ENCODE data around the gene IGFALS.

Gene IGFALS

GRCh38 chr16:1793578-1794220, at the start of gene IGFALS:
IGFALS (minus strand) TSS chr16:1793705; CDS start chr16:1793652, 53 bp downstream.
- Mint-ChIP-seq H3K9me3 (peaks cover 0 to 5% of the 10 kb centered on the region in 2 donors), H3K4me1 (peaks cover 2 to 4% of the 10 kb centered on the region in 2 donors), H3K27ac (no peak within 1 kb of the TSS), H3K36me3 (peaks cover 18 to 21% of the 10 kb centered on the region in 2 donors), H3K4me3 (no peak within 1 kb of the TSS), H3K27me3 (no peaks in the 10 kb centered on the region)
- no peak for ATAC-seq (replicated peaks)
- no peak for DNase-seq

- no peak overlapping the region for H3K4me3 Mint-ChIP-seq
- no peak overlapping the region for H3K27ac Mint-ChIP-seq
- no peaks in the 10 kb centered on the region for H3K9me3 Mint-ChIP-seq
- ATAC-seq (replicated peaks) (no peak), DNase-seq (no peak)
- H3K4me1 Mint-ChIP-seq: no peaks in the 10 kb centered on the region
- no peaks in the 10 kb centered on the region for H3K27me3 Mint-ChIP-seq
- peaks cover 0 to 3% of the 10 kb centered on the region in 2 donors for H3K36me3 Mint-ChIP-seq
These were observed 46.0 kb upstream of the IGFALS start for GRCh38 chr16:1839554-1839953.

GRCh38 chr16:1834096-1834495, 40.6 kb upstream of the IGFALS start:
- H3K4me1 Mint-ChIP-seq: peaks cover 3 to 8% of the 10 kb centered on the region in 2 donors
- H3K27me3 Mint-ChIP-seq: no peaks in the 10 kb centered on the region
- ATAC-seq (replicated peaks) (no peak), DNase-seq (no peak)
- no peak overlapping the region for H3K4me3 Mint-ChIP-seq
- H3K9me3 Mint-ChIP-seq: no peaks in the 10 kb centered on the region
- no peak overlapping the region for H3K27ac Mint-ChIP-seq
- peaks cover 7 to 13% of the 10 kb centered on the region in 2 donors for H3K36me3 Mint-ChIP-seq

GRCh38 chr16:1832838-1833454, 39.4 kb upstream of the IGFALS start:
- DNase-seq: no peak
- no peak for ATAC-seq (replicated peaks)
- peaks cover 7 to 13% of the 10 kb centered on the region in 2 donors for H3K36me3 Mint-ChIP-seq
- H3K9me3 Mint-ChIP-seq: no peaks in the 10 kb centered on the region
- H3K4me3 Mint-ChIP-seq: no peak overlapping the region
- no peak overlapping the region for H3K27ac Mint-ChIP-seq
- H3K4me1 Mint-ChIP-seq: peaks cover 4 to 12% of the 10 kb centered on the region in 2 donors
- H3K27me3 Mint-ChIP-seq: no peaks in the 10 kb centered on the region

GRCh38 chr16:1831186-1832075, 37.9 kb upstream of the IGFALS start:
- Mint-ChIP-seq H3K27ac (no peak overlapping the region), H3K4me1 (peaks cover 6 to 20% of the 10 kb centered on the region in 2 donors), H3K4me3 (no peak overlapping the region), H3K9me3 (no peaks in the 10 kb centered on the region), H3K27me3 (no peaks in the 10 kb centered on the region), H3K36me3 (peaks cover 7 to 13% of the 10 kb centered on the region in 2 donors)
- ATAC-seq (replicated peaks) (no peak), DNase-seq (no peak)

- H3K4me1 Mint-ChIP-seq: peaks cover 6 to 20% of the 10 kb centered on the region in 2 donors
- no peak overlapping the region for H3K27ac Mint-ChIP-seq
- H3K9me3 Mint-ChIP-seq: no peaks in the 10 kb centered on the region
- no peaks in the 10 kb centered on the region for H3K27me3 Mint-ChIP-seq
- ATAC-seq (replicated peaks) (no peak), DNase-seq (no peak)
- H3K36me3 Mint-ChIP-seq: peaks cover 7 to 13% of the 10 kb centered on the region in 2 donors
- H3K4me3 Mint-ChIP-seq: no peak overlapping the region
These were observed 36.7 kb upstream of the IGFALS start for GRCh38 chr16:1830213-1830612.

GRCh38 chr16:1828645-1829410, 35.3 kb upstream of the IGFALS start:
- Mint-ChIP-seq H3K9me3 (no peaks in the 10 kb centered on the region), H3K27me3 (no peaks in the 10 kb centered on the region), H3K4me3 (peak overlapping the region; percentile 30 to 41), H3K36me3 (peaks cover 7 to 13% of the 10 kb centered on the region in 2 donors), H3K4me1 (peaks cover 10 to 30% of the 10 kb centered on the region in 2 donors), H3K27ac (no peak overlapping the region)
- ATAC-seq (replicated peaks): no peak
- no peak for DNase-seq

GRCh38 chr16:1826691-1827573, 33.4 kb upstream of the IGFALS start, which contains the start of the genes FAHD1 and HAGH:
FAHD1 (plus strand) TSS chr16:1827206; CDS start chr16:1827239, 33 bp downstream.
HAGH (minus strand) TSS chr16:1826825; CDS start chr16:1826787, 38 bp downstream.
- peak within 1 kb of the TSS; percentile 90 to 93 for H3K4me3 Mint-ChIP-seq
- no peaks in the 10 kb centered on the region for H3K27me3 Mint-ChIP-seq
- peaks cover 3 to 10% of the 10 kb centered on the region in 2 donors for H3K36me3 Mint-ChIP-seq
- H3K9me3 Mint-ChIP-seq: no peaks in the 10 kb centered on the region
- peak; percentile 88 for DNase-seq
- H3K27ac Mint-ChIP-seq: peak within 1 kb of the TSS; percentile 90
- H3K4me1 Mint-ChIP-seq: peaks cover 10 to 32% of the 10 kb centered on the region in 2 donors
- peak; percentile 87 to 90 for ATAC-seq (replicated peaks)

- no peaks in the 10 kb centered on the region for H3K9me3 Mint-ChIP-seq
- DNase-seq: peak; percentile 8
- H3K4me3 Mint-ChIP-seq: peak overlapping the region; percentile 77 to 93
- ATAC-seq (replicated peaks): peak; percentile 75 to 79
- H3K27ac Mint-ChIP-seq: peak overlapping the region; percentile 59
- H3K4me1 Mint-ChIP-seq: peaks cover 10 to 32% of the 10 kb centered on the region in 2 donors
- H3K36me3 Mint-ChIP-seq: peaks cover 3 to 6% of the 10 kb centered on the region in 2 donors
- no peaks in the 10 kb centered on the region for H3K27me3 Mint-ChIP-seq
These were observed 32.6 kb upstream of the IGFALS start for GRCh38 chr16:1825864-1826690.

GRCh38 chr16:1825381-1825863, 31.9 kb upstream of the IGFALS start:
- H3K9me3 Mint-ChIP-seq: no peaks in the 10 kb centered on the region
- peak overlapping the region; percentile 75 to 77 for H3K4me3 Mint-ChIP-seq
- H3K27ac Mint-ChIP-seq: peak overlapping the region; percentile 59
- peaks cover 0 to 2% of the 10 kb centered on the region in 2 donors for H3K36me3 Mint-ChIP-seq
- H3K27me3 Mint-ChIP-seq: no peaks in the 10 kb centered on the region
- ATAC-seq (replicated peaks): no peak
- H3K4me1 Mint-ChIP-seq: peaks cover 8 to 26% of the 10 kb centered on the region in 2 donors
- no peak for DNase-seq

GRCh38 chr16:1823821-1824220, 30.3 kb upstream of the IGFALS start:
- Mint-ChIP-seq H3K27ac (no peak overlapping the region), H3K4me1 (peaks cover 6 to 21% of the 10 kb centered on the region in 2 donors), H3K4me3 (no peak overlapping the region), H3K27me3 (no peaks in the 10 kb centered on the region), H3K9me3 (no peaks in the 10 kb centered on the region), H3K36me3 (peaks cover 4 to 7% of the 10 kb centered on the region in 2 donors)
- ATAC-seq (replicated peaks): no peak
- DNase-seq: no peak

GRCh38 chr16:1822801-1823200, 29.3 kb upstream of the IGFALS start:
- peaks cover 4 to 7% of the 10 kb centered on the region in 2 donors for H3K36me3 Mint-ChIP-seq
- ATAC-seq (replicated peaks) (no peak), DNase-seq (no peak)
- H3K9me3 Mint-ChIP-seq: no peaks in the 10 kb centered on the region
- no peaks in the 10 kb centered on the region for H3K27me3 Mint-ChIP-seq
- H3K27ac Mint-ChIP-seq: no peak overlapping the region
- H3K4me3 Mint-ChIP-seq: no peak overlapping the region
- H3K4me1 Mint-ChIP-seq: peaks cover 6 to 19% of the 10 kb centered on the region in 2 donors
